Neural cell (in vitro differentiated cells): ENCODE results near the gene GIPC2. TPM values are rescaled to one million over a fixed set of nuclear protein-coding genes. Genes with fewer than 3 reads are reported as not detected.

Source experiments
- H2AFZ ChIP-seq: fragments of 200-600, 300-800 bp; sonication (generic), shearing (Covaris generic); 2 replicates; pipeline ENCODE4 v1.6.0; 2014; ENCODE audit warnings: low read depth, mild to moderate bottlenecking, antibody characterized with exemption, low read length, moderate library complexity
- H3F3A ChIP-seq: fragments of 200-600 bp; shearing (Covaris generic); 2 replicates; pipeline ENCODE4 v1.6.1; 2016; ENCODE audit warnings: mild to moderate bottlenecking, moderate library complexity, mixed read lengths, antibody characterized with exemption, low read length; ENCODE audit not compliant: insufficient read depth, poor library complexity, severe bottlenecking
- H3K27ac ChIP-seq: fragments of 200-600, 300-800 bp; sonication (generic), shearing (Covaris generic); 2 replicates; pipeline ENCODE4 v1.5.1; 2014; ENCODE audit warnings: mild to moderate bottlenecking, low read length, moderate library complexity
- H3K27me3 ChIP-seq: fragments of 300-800, 200-600 bp; sonication (generic), shearing (Covaris generic); 2 replicates; pipeline ENCODE4 v1.6.0; 2014; ENCODE audit warnings: mild to moderate bottlenecking, low read depth, low read length, moderate library complexity; ENCODE audit not compliant: insufficient read depth
- H3K36me3 ChIP-seq: fragments of 300-800, 200-600 bp; sonication (generic), shearing (Covaris generic); 2 replicates; pipeline ENCODE4 v1.5.1; 2014; ENCODE audit warnings: mild to moderate bottlenecking, antibody characterized with exemption, low read length, moderate library complexity; ENCODE audit not compliant: insufficient read depth
- H3K4me2 ChIP-seq: fragments of 300-800, 200-600 bp; sonication (generic), shearing (Covaris generic); 2 replicates; pipeline ENCODE4 v1.6.0; 2014; ENCODE audit warnings: mild to moderate bottlenecking, low read length
- H3K4me3 ChIP-seq: fragments of 300-800, 200-600 bp; sonication (generic), shearing (Covaris generic); 2 replicates; pipeline ENCODE4 v1.5.1; 2014; ENCODE audit warnings: mild to moderate bottlenecking, low read length, moderate library complexity
- H3K79me2 ChIP-seq: fragments of 200-600 bp; shearing (Covaris generic); replicated peaks from 2 replicates; pipeline ENCODE4 v1.6.0; 2014; ENCODE audit warnings: mild to moderate bottlenecking, low read length, moderate library complexity; ENCODE audit not compliant: insufficient read depth
- H3K9ac ChIP-seq: fragments of 300-800, 200-600 bp; sonication (generic), shearing (Covaris generic); 2 replicates; pipeline ENCODE4 v1.6.1; 2016; ENCODE audit warnings: mild to moderate bottlenecking, low read length, mixed read lengths
- H3K9me2 ChIP-seq: fragments of 200-600 bp; shearing (Covaris generic); 2 replicates; pipeline ENCODE4 v1.6.1; 2016; ENCODE audit warnings: mild to moderate bottlenecking, low read length, mixed read lengths; ENCODE audit not compliant: insufficient read depth
- H3K9me3 ChIP-seq: fragments of 200-600, 300-800 bp; sonication (generic), shearing (Covaris generic); 2 replicates; pipeline ENCODE4 v1.6.1; 2016; ENCODE audit warnings: mild to moderate bottlenecking, mixed run types, low read length, moderate library complexity, mixed read lengths
- H4K20me1 ChIP-seq: fragments of 200-600 bp; shearing (Covaris generic); 2 replicates; pipeline ENCODE4 v1.6.1; 2016; ENCODE audit warnings: mild to moderate bottlenecking, mixed run types; ENCODE audit not compliant: insufficient read depth
- CTCF ChIP-seq: fragments of 450-650 bp; IDR thresholded peaks from 2 replicates; pipeline ENCODE4 v1.5.1; 2014; ENCODE audit warnings: antibody characterized with exemption, mild to moderate bottlenecking, moderate library complexity; ENCODE audit not compliant: poor library complexity, severe bottlenecking
- EP300 ChIP-seq: fragments of 450-650 bp; conservative IDR thresholded peaks from 2 replicates; pipeline ENCODE4 v1.6.1; 2014; ENCODE audit warnings: antibody characterized with exemption, mild to moderate bottlenecking, moderate library complexity; ENCODE audit not compliant: poor library complexity, severe bottlenecking
- EZH2 ChIP-seq: fragments of 200-600, 300-800 bp; shearing (Covaris generic), sonication (generic); IDR thresholded peaks from 2 replicates; pipeline ENCODE4 v1.6.1; 2014; ENCODE audit warnings: antibody characterized with exemption, low read length, borderline replicate concordance, mild to moderate bottlenecking; ENCODE audit not compliant: insufficient read depth, poor library complexity, severe bottlenecking
- MXI1 ChIP-seq: fragments of 450-650 bp; conservative IDR thresholded peaks from 2 replicates; pipeline ENCODE4 v1.6.1; 2014; ENCODE audit warnings: antibody characterized with exemption, mild to moderate bottlenecking; ENCODE audit not compliant: poor library complexity, severe bottlenecking
- POLR2AphosphoS5 ChIP-seq: IDR thresholded peaks from 2 replicates; pipeline ENCODE4 v1.6.1; 2012
- REST ChIP-seq: IDR thresholded peaks from 2 replicates; pipeline ENCODE4 v1.6.1; 2012; ENCODE audit warnings: borderline replicate concordance
- SMC3 ChIP-seq: fragments of 450-650 bp; conservative IDR thresholded peaks from 2 replicates; pipeline ENCODE4 v1.6.1; 2014; ENCODE audit warnings: antibody characterized with exemption, mild to moderate bottlenecking, moderate library complexity; ENCODE audit not compliant: poor library complexity
- TAF1 ChIP-seq: IDR thresholded peaks from 2 replicates; pipeline ENCODE4 v1.6.1; 2012; ENCODE audit warnings: low read depth
- polyA plus RNA-seq: library from polyadenylated mRNA; depleted of rRNA; stranded (reverse); fragments of >200 nt; gene quantifications from 2 replicates; pipeline ENCODE4 v1.2.3, GENCODE V29; 2014

GIPC2 gene
- polyA plus RNA-seq, 1 donor from 2014 or later: 1.3 TPM

GRCh38 chr1:78177708-78178270 lies 132.0 kb downstream of the GIPC2 start:
- H3K27me3 ChIP-seq: no peaks in the 10 kb centered on the region
- no peak overlapping the region for H3K4me3 ChIP-seq
- TF ChIP-seq CTCF (no peak), POLR2AphosphoS5 (no peak), EP300 (no peak), MXI1 (no peak), SMC3 (no peak), EZH2 (no peak)

GRCh38 chr1:78178816-78179215 lies 133.1 kb downstream of the GIPC2 start:
- H4K20me1 ChIP-seq: no peaks in the 10 kb centered on the region
- H3K9me3 ChIP-seq: no peaks in the 10 kb centered on the region
- no peak overlapping the region for H3K27ac ChIP-seq
- no peak overlapping the region for H3K4me2 ChIP-seq
- no peaks in the 10 kb centered on the region for H3F3A ChIP-seq
- no peaks in the 10 kb centered on the region for H3K9me2 ChIP-seq
- no peak overlapping the region for H3K9ac ChIP-seq
- H2AFZ ChIP-seq: no peak overlapping the region
- no peaks in the 10 kb centered on the region for H3K36me3 ChIP-seq
- no peaks in the 10 kb centered on the region for H3K79me2 ChIP-seq
- H3K4me3 ChIP-seq: no peak overlapping the region
- no peak for TF ChIP-seq REST
- no peak for TF ChIP-seq MXI1
- no peak for TF ChIP-seq TAF1
- H3K27me3 ChIP-seq: no peaks in the 10 kb centered on the region

More at GRCh38 chr1:78177708-78178270, 132.0 kb downstream of the GIPC2 start:
- Histone ChIP-seq H3K9ac (no peak overlapping the region), H3K36me3 (no peaks in the 10 kb centered on the region), H3K4me2 (no peak overlapping the region), H3K79me2 (no peaks in the 10 kb centered on the region), H3K27ac (no peak overlapping the region), H3K9me3 (no peaks in the 10 kb centered on the region), H3K9me2 (no peaks in the 10 kb centered on the region), H4K20me1 (no peaks in the 10 kb centered on the region), H2AFZ (no peak overlapping the region), H3F3A (no peaks in the 10 kb centered on the region)
